WI38 (cell line): Measurements from ENCODE around the gene MLX.

Experiments
- H3K4me3 ChIP-seq: 2 replicates; pipeline ENCODE4 v1.5.1; 2011; ENCODE audit warnings: low read depth, mild to moderate bottlenecking, control low read depth, low read length
- CTCF ChIP-seq: IDR thresholded peaks from 2 replicates; pipeline ENCODE4 v1.5.1; 2012; ENCODE audit warnings: low read depth, mild to moderate bottlenecking, control low read depth, low read length

The MLX gene

GRCh38 chr17:42521036-42521435, 45.9 kb upstream of the MLX start:
- no peak overlapping the region for H3K4me3 ChIP-seq
- TF ChIP-seq CTCF = no peak

- no peak for TF ChIP-seq CTCF
These were observed 45.1 kb upstream of the MLX start for GRCh38 chr17:42521666-42522262.

GRCh38 chr17:42522263-42522790, 44.6 kb upstream of the MLX start:
- no peak for TF ChIP-seq CTCF
- no peak overlapping the region for H3K4me3 ChIP-seq

More at GRCh38 chr17:42521666-42522262, 45.1 kb upstream of the MLX start:
- H3K4me3 ChIP-seq = no peak overlapping the region

GRCh38 chr17:42522798-42523278, 44.1 kb upstream of the MLX start:
- TF ChIP-seq CTCF = no peak
- H3K4me3 ChIP-seq = no peak overlapping the region

- TF ChIP-seq CTCF = no peak
- H3K4me3 ChIP-seq = no peak overlapping the region
These were observed 41.7 kb upstream of the MLX start for GRCh38 chr17:42525221-42525620.

GRCh38 chr17:42526031-42526444, 40.9 kb upstream of the MLX start:
- H3K4me3 ChIP-seq = no peak overlapping the region
- no peak for TF ChIP-seq CTCF

GRCh38 chr17:42527932-42528331, 39.0 kb upstream of the MLX start:
- no peak for TF ChIP-seq CTCF
- H3K4me3 ChIP-seq = no peak overlapping the region
